ENCODE results near the gene INTS1. TPM values are rescaled to one million over a fixed set of nuclear protein-coding genes. Genes with fewer than 3 reads are reported as not detected.

The INTS1 gene
- total RNA-seq, 1 donor = 66.2 TPM

GRCh38 chr7:1497293-1497927 is 6.8 kb downstream of the INTS1 start:
- DNase-seq (ENCODE audit: insufficient read length, low spot score, missing footprints) = no peak
- Histone ChIP-seq H3K4me2 (ENCODE audit: insufficient read depth, low read length) (no peak overlapping the region), H2AFZ (ENCODE audit: low read length) (no peak overlapping the region), H3K9me3 (ENCODE audit: low read depth, low read length) (no peaks in the 10 kb centered on the region), H3K27me3 (ENCODE audit: insufficient read depth, low read length) (no peaks in the 10 kb centered on the region), H3K79me2 (ENCODE audit: insufficient read depth, low read length) (peaks cover 24% of the 10 kb centered on the region), H3K36me3 (ENCODE audit: insufficient read depth, low read length) (peaks cover 34% of the 10 kb centered on the region), H4K20me1 (ENCODE audit: insufficient read depth, low read length) (peaks cover 11% of the 10 kb centered on the region), H3K27ac (ENCODE audit: low read depth, low read length) (no peak overlapping the region), H3K4me3 (ENCODE audit: insufficient read depth, low read length) (no peak overlapping the region), H3K4me1 (ENCODE audit: insufficient read depth, low read length) (peaks cover under 1% of the 10 kb centered on the region)
- no peak for TF ChIP-seq CTCF (IDR thresholded peaks at IDR 0.05; ENCODE audit: extremely low read depth, low read depth, low read length)

- no peaks in the 10 kb centered on the region for H3K27me3 ChIP-seq (ENCODE audit: insufficient read depth, low read length)
- H2AFZ ChIP-seq (ENCODE audit: low read length) = no peak overlapping the region
- H3K36me3 ChIP-seq (ENCODE audit: insufficient read depth, low read length) = peaks cover 32% of the 10 kb centered on the region
- no peaks in the 10 kb centered on the region for H3K9me3 ChIP-seq (ENCODE audit: low read depth, low read length)
- no peaks in the 10 kb centered on the region for H3K4me1 ChIP-seq (ENCODE audit: insufficient read depth, low read length)
- peaks cover 4% of the 10 kb centered on the region for H4K20me1 ChIP-seq (ENCODE audit: insufficient read depth, low read length)
- no peak overlapping the region for H3K4me2 ChIP-seq (ENCODE audit: insufficient read depth, low read length)
- no peak for TF ChIP-seq CTCF (IDR thresholded peaks at IDR 0.05; ENCODE audit: extremely low read depth, low read depth, low read length)
- no peak for DNase-seq (ENCODE audit: insufficient read length, low spot score, missing footprints)
- H3K27ac ChIP-seq (ENCODE audit: low read depth, low read length) = no peak overlapping the region
- no peak overlapping the region for H3K4me3 ChIP-seq (ENCODE audit: insufficient read depth, low read length)
- peaks cover 17% of the 10 kb centered on the region for H3K79me2 ChIP-seq (ENCODE audit: insufficient read depth, low read length)
These were observed 7.5 kb downstream of the INTS1 start for GRCh38 chr7:1496531-1497292.

GRCh38 chr7:1495564-1496242 is 8.5 kb downstream of the INTS1 start:
- Histone ChIP-seq H3K4me2 (ENCODE audit: insufficient read depth, low read length) (no peak overlapping the region), H2AFZ (ENCODE audit: low read length) (no peak overlapping the region), H3K27me3 (ENCODE audit: insufficient read depth, low read length) (no peaks in the 10 kb centered on the region), H3K9me3 (ENCODE audit: low read depth, low read length) (no peaks in the 10 kb centered on the region), H3K4me1 (ENCODE audit: insufficient read depth, low read length) (no peaks in the 10 kb centered on the region), H3K79me2 (ENCODE audit: insufficient read depth, low read length) (peaks cover 8% of the 10 kb centered on the region), H3K4me3 (ENCODE audit: insufficient read depth, low read length) (no peak overlapping the region), H4K20me1 (ENCODE audit: insufficient read depth, low read length) (peaks cover 4% of the 10 kb centered on the region), H3K36me3 (ENCODE audit: insufficient read depth, low read length) (peaks cover 38% of the 10 kb centered on the region), H3K27ac (ENCODE audit: low read depth, low read length) (no peak overlapping the region)
- DNase-seq (ENCODE audit: insufficient read length, low spot score, missing footprints) = peak; percentile 97
- no peak for TF ChIP-seq CTCF (IDR thresholded peaks at IDR 0.05; ENCODE audit: extremely low read depth, low read depth, low read length)
